ENCODE results near the gene SMPDL3B.

Gene SMPDL3B

GRCh38 chr1:27955076-27955475 is 20.3 kb downstream of the SMPDL3B start:
- H3K27me3 ChIP-seq (ENCODE audit: insufficient read depth, low read depth), result no peaks in the 10 kb centered on the region
- H3K9ac ChIP-seq, result no peak overlapping the region
- no peak overlapping the region for H2AFZ ChIP-seq (ENCODE audit: low read depth)
- no peaks in the 10 kb centered on the region for H3K36me3 ChIP-seq (ENCODE audit: insufficient read depth)
- H3K4me2 ChIP-seq, result no peak overlapping the region
- H4K20me1 ChIP-seq (ENCODE audit: insufficient read depth), result no peaks in the 10 kb centered on the region
- no peaks in the 10 kb centered on the region for H3K79me2 ChIP-seq (ENCODE audit: insufficient read depth, low read depth)
- no peaks in the 10 kb centered on the region for H3K4me1 ChIP-seq (ENCODE audit: low read depth, poor library complexity, severe bottlenecking)
- H3K27ac ChIP-seq, result no peak overlapping the region
- TF ChIP-seq CTCF (conservative IDR thresholded peaks at IDR 0.05; ENCODE audit: low read depth, low read length), result no peak
- H3K4me3 ChIP-seq (IDR thresholded peaks at IDR 0.05; ENCODE audit: insufficient read depth, low read depth, low read length), result no peak overlapping the region

DNA sequence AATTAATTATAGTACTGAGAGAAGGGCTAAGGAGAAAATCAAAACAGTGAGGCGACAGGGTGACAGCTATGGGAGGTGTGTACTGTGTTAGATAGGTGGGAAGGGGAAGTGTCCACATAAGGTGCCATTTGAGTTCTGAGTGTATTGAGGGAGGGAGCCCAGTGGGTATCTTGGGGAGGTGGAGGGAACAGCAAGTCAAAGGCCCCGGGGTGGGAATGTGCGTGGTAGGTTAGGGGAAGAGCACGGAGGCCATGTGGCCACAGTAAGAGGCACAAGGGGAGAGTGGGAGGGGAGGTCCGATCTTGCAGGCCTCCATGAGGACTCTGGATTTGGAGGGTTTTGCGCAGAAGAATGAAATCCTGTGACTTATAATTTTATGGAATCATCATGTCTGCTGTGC is 22.0 kb downstream of the SMPDL3B start:
- TF ChIP-seq CTCF (conservative IDR thresholded peaks at IDR 0.05; ENCODE audit: low read depth, low read length), result no peak
- no peak overlapping the region for H3K9ac ChIP-seq
- no peak overlapping the region for H3K27ac ChIP-seq
- no peak overlapping the region for H3K4me3 ChIP-seq (IDR thresholded peaks at IDR 0.05; ENCODE audit: insufficient read depth, low read depth, low read length)
- H3K4me2 ChIP-seq, result no peak overlapping the region
- H3K36me3 ChIP-seq (ENCODE audit: insufficient read depth), result no peaks in the 10 kb centered on the region
- H4K20me1 ChIP-seq (ENCODE audit: insufficient read depth), result no peaks in the 10 kb centered on the region
- H3K79me2 ChIP-seq (ENCODE audit: insufficient read depth, low read depth), result no peaks in the 10 kb centered on the region
- no peak overlapping the region for H2AFZ ChIP-seq (ENCODE audit: low read depth)
- H3K4me1 ChIP-seq (ENCODE audit: low read depth, poor library complexity, severe bottlenecking), result peaks cover 6% of the 10 kb centered on the region
- no peaks in the 10 kb centered on the region for H3K27me3 ChIP-seq (ENCODE audit: insufficient read depth, low read depth)

DNA sequence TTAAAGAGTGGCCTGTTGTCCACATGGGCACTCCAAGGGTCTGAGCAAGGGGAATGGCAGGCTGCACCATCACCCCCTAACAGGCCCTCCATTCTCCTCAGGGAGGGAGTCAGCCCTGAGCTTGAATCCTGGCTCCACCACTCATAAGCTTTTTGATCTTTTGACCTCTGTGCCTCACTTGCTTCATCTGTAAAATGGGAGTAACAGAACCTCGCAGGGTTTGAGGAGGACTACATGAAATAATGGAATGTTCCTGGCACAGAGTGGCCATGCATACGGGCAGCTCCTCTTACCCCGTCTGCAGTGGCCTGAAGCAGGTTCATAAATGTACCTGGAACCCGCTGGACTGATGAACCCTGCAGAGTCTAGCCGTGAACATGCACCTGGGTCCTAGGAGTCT is 22.9 kb downstream of the SMPDL3B start:
- Histone ChIP-seq H3K4me3 (IDR thresholded peaks at IDR 0.05; ENCODE audit: insufficient read depth, low read depth, low read length) (no peak overlapping the region), H3K27me3 (ENCODE audit: insufficient read depth, low read depth) (no peaks in the 10 kb centered on the region), H3K36me3 (ENCODE audit: insufficient read depth) (no peaks in the 10 kb centered on the region), H3K4me1 (ENCODE audit: low read depth, poor library complexity, severe bottlenecking) (peaks cover 6% of the 10 kb centered on the region), H3K4me2 (no peak overlapping the region), H2AFZ (ENCODE audit: low read depth) (no peak overlapping the region), H3K27ac (no peak overlapping the region), H3K79me2 (ENCODE audit: insufficient read depth, low read depth) (no peaks in the 10 kb centered on the region), H3K9ac (no peak overlapping the region), H4K20me1 (ENCODE audit: insufficient read depth) (no peaks in the 10 kb centered on the region)
- no peak for TF ChIP-seq CTCF (conservative IDR thresholded peaks at IDR 0.05; ENCODE audit: low read depth, low read length)

GRCh38 chr1:27958513-27958912 is 23.7 kb downstream of the SMPDL3B start:
- no peak overlapping the region for H3K9ac ChIP-seq
- H3K36me3 ChIP-seq (ENCODE audit: insufficient read depth), result no peaks in the 10 kb centered on the region
- H3K79me2 ChIP-seq (ENCODE audit: insufficient read depth, low read depth), result no peaks in the 10 kb centered on the region
- no peak for TF ChIP-seq CTCF (conservative IDR thresholded peaks at IDR 0.05; ENCODE audit: low read depth, low read length)
- no peak overlapping the region for H3K27ac ChIP-seq
- H3K4me2 ChIP-seq, result no peak overlapping the region
- H4K20me1 ChIP-seq (ENCODE audit: insufficient read depth), result no peaks in the 10 kb centered on the region
- peak overlapping the region; percentile 86; the same call in 1 of the 2 replicates for H2AFZ ChIP-seq (ENCODE audit: low read depth)
- no peaks in the 10 kb centered on the region for H3K27me3 ChIP-seq (ENCODE audit: insufficient read depth, low read depth)
- peaks cover 6% of the 10 kb centered on the region for H3K4me1 ChIP-seq (ENCODE audit: low read depth, poor library complexity, severe bottlenecking)
- H3K4me3 ChIP-seq (IDR thresholded peaks at IDR 0.05; ENCODE audit: insufficient read depth, low read depth, low read length), result no peak overlapping the region

Data from KMS-11 (cell line).